DMS 273 (cell line): ENCODE results near the gene ZNRF3.
"Not testable (repeated sequence)": the region's sequence is repeated elsewhere in the genome, so short reads cannot be mapped to it uniquely, and the experiment has no call there.

Experiments
- DNase-seq: peaks from one replicate; lab custom pipeline; 2025; ENCODE audit not compliant: unreplicated experiment; lab: John Stamatoyannopoulos, UW

ZNRF3 gene

DNA sequence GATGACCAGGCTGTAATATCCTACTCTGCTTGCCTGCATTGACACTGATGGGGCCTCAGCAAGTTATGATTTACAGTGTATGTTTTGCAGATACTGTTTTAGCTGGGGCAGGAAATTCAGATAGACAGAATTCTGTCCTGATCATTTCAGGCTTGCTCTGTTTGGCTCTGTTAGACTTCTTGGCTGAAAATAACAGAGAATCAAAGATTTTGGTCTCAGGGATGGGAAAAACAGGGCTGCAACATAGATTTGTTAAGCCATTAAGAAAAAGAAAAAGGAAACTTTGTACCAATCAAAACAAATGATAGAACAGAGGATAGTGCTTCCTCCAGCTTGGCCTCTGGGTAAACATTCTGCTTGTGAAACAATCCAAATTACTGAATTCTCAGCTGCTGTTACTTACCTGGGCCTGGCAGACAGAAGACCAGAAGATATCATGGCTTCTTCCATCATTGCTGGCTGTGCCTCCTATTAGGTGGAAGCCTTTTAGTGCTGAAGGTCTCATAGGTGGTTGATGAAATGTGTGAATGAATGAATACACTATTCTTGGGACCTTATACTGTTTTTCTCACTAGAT lies 22.0 kb downstream of the ZNRF3 start:
- DNase-seq, result no peak

DNA sequence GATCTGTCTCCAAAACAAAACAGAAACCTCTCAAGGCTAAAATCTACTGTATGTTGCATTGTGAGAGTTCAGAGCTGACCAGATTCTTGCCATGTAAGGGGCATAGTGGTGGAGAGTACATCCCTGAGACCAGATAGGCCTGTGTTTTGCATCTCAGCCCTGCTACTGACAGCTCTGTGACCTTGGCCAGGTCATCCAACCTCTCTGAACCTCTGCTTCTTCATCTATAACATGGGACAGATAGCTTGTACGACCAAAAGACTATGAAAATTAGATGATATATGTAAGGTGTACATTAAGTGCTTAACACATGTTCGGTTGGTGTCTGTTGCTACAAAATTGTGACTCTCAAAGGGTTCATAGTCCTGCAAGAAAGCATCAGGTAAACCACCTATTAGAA lies 22.9 kb downstream of the ZNRF3 start:
- no peak for DNase-seq

DNA sequence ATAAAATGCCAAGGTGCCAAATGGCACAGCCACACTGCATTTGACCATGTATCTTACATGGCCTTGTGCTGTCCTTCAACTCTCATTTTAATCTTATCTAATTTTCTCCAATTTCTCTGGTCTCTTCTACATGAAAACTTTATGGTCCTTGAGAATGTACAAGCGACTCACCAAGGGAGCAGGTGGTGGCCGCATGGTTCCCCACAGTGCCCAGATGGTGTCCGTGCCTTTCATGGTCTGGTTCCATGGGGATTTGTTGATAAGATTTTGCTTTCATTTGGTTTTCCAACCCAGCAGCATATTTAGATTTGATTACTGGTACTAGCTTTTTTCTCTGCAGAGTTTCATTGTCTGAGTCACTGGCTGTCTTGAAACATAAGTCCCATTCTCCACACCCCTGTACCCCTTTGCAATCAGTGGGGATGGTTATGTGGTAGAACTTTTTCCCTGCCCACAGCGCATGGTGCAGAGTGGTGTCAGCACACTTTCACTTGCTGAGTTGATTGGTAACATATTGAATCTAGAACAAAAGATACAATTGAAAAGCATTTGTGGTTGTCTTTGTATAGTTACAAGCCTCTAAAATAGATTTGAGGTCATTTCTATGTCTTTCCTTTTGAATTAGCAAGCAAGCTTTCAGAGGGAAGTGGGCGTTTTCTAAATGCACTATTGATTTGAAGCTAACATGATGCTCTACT lies 24.1 kb downstream of the ZNRF3 start:
- DNase-seq, result peak; percentile 87

DNA sequence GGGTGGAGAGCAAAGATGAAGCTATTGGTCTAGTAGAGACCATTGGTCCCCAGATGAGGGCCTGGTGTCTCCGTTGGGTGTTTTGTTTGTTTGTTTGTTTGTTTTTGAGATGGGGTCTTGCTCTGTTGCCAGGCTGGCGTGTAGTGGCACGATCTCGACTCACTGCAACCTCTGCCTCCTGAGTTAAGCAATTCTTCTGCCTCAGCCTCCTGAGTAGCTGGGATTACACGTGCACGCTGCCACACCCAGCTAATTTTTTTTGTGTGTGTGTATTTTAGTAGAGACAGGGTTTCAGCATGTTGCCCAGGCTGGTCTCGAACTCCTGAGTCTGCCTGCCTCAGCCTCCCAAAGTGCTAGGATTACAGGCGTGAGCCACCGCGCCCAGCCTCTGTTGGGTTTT lies 25.4 kb downstream of the ZNRF3 start:
- not testable (repeated sequence) for DNase-seq

DNA sequence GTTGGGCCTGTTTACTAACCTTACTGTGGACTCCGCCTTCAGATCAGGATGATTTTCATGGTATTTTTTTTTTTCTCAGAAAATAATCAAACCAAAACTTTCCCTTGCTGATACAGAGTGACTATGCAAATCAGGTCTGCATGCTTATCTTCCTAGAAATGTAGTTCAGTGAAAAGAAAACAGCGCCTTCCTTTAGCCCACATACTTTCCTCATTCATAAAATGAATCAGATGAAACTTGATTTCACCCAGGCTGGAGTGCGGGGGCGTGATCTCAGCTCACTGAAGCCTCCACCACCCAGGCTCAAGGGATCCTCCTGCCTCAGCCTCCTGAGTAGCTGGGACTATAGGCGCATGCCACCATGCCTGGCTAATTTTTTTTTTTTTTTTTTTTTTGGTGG lies 26.0 kb downstream of the ZNRF3 start:
- DNase-seq, result no peak

DNA sequence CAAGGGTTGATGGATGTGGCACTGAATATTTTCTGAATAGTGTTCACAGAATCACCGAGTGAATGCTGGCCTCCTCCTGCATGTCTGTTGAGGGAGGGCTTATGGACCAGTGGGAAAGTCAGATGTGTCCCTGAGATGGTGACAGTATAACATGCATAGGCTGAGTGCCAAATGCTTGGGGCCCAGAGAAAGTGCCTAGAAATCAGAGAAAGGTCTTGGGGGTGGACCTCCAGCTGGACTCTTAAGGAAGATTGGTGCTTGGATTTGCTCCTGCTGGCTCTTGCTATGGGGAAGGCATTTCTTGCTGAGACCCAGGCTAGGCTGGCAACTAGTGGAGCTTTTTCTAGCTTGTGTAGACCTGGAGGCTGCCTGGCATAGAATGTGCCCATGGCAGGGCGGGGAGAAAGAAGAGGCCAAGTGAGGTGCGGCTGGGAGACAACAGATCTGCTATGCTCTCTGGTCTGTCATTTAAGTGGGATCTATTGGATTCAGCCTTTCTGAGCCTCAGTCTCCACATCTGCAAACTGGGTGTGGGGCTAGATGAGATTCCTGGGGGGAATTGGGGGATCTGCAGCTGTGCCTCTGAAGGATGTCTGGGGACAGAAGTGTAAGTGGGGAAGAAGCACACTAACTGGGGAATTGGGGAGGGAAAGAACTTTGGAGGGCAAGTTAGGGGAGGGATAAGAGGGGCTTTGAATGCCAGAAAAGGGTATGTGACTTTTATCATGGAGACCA lies 27.4 kb downstream of the ZNRF3 start:
- DNase-seq, result peak; percentile 15

DNA sequence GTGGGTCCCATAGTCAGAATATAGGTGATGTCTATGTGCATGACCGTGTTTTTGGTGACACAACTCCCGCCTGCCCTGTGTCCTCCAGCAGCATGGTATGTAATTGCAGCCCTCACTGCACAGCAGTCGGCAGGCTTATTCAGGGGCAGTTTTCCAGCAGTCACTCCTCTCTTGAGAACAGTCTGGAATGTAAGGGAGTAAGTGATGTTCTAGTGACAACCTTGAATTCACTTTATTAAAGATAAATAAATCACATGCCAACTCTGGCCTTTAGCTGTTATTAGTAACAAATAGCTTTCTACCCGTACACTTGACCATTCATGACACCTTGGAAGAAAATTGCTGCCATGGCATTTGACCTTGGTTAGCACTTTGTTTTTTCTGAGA lies 27.9 kb downstream of the ZNRF3 start:
- peak; percentile 16 for DNase-seq

DNA sequence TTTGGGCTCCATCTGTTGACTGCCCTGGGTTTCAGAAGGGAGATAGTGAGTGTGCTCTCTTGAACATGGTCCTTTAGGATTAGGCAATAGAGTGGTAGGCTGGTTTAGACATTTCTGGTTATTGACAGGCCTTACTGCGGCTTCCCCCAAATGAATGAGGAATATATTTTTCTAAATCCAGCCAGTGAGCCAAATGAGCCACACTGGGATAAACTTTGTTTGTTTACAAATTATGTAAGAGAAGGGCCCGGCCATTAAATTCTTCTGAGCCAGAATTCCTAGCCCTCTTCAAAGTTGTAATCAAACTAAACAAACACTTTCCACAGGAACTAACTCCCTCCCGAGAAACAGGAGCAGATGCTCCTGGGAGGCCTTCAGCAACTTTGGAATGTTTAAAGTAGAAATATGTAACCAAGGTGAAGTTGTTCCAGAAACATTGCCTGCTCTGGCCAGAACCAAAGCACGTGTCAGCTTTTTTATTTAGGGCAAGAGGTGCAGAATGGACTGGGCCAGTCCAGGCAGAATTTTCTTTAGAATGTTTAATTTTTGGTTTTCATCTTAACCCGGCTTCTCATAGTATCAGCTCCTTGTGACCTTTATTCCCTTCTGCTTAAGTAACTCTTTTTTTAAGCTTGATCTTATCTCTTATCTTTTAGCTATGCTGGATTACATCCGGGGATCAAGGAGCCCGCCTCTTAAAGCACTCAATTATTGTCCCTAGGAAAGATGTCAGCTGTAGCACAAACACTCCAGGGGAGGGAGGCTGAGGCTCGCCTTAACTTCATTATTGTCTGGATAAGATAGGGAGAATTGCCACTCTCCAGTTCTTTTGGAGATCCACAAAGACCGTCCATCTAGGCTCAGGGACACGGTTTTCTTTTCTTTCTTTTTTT lies 28.7 kb downstream of the ZNRF3 start:
- DNase-seq, result peak; percentile 35

DNA sequence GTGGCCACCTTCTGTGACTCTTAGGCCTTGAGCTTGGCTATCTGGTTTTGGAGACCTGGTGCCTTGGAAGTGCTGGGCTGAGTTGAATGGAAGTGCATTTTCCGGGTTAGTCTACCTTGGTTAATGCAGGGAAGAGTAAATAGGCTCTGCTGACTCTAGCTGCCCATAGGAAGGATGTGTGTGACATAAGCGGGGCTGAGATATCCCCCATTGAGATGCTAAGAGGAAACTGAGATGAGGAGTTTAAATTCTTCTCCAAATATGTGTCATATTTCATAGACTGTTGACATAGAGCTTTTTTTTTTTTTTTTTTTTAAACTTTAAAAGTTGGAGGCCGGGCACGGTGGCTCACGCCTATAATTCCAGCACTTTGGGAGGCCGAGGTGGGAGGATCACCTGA lies 30.8 kb downstream of the ZNRF3 start:
- no peak for DNase-seq

DNA sequence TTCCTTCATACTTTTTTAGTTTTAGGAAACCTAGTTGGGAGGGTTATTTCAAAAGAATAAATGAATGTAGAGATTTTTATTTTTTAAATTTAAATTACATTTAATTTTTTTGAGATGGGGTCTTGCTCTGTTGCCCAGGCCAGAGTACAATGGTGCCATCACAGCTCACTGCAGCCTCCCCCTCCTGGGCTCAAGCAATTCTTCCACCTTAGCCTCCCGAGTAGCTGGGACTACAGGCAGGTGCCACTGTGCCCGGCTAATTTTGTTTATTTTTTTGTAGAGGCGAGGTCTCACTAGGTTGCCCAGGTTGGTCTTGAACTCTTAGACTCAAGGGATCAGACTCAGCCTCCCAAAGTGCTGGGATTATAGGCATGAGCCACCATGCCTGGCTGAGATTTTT lies 32.6 kb downstream of the ZNRF3 start:
- no peak for DNase-seq

DNA sequence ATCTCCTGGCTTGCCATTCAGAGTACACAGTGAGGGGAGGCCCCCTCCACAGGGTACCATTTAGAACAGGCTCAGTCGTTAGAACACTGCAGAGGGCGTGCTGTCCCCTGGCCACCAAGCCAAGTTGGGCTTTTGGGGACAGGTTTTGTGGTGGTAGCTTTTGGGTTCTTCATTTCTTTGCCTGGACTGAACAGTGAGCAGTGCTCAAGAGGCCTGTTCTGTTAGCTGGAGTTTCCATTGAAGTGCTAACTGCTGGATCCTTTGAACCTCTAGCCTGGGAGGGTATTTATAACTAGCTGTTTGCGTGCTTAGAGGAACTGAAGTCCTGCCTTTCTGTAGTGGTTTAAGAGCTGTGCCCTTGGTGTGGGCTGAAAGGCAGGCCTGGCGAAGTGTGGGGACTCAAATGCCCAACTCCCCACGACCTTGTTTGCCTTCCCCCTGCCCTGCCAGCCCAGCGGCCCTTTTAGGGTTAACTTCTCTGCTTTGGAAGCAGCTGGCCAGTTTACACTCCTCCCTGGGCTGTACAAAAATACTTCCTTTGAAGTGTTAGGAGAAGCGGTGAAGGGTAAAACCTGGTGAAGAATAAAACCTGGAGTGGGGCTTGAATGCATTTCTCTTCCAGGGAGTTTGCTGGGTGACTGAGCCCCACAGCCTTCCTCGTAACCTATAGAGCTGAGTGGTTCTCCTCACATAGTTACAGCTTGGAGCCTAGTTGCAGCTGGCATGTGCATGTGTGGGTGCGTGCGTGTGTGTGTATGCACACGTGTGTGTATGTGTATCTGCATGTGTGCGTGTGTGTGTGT lies 34.6 kb downstream of the ZNRF3 start:
- peak; percentile 89 for DNase-seq

DNA sequence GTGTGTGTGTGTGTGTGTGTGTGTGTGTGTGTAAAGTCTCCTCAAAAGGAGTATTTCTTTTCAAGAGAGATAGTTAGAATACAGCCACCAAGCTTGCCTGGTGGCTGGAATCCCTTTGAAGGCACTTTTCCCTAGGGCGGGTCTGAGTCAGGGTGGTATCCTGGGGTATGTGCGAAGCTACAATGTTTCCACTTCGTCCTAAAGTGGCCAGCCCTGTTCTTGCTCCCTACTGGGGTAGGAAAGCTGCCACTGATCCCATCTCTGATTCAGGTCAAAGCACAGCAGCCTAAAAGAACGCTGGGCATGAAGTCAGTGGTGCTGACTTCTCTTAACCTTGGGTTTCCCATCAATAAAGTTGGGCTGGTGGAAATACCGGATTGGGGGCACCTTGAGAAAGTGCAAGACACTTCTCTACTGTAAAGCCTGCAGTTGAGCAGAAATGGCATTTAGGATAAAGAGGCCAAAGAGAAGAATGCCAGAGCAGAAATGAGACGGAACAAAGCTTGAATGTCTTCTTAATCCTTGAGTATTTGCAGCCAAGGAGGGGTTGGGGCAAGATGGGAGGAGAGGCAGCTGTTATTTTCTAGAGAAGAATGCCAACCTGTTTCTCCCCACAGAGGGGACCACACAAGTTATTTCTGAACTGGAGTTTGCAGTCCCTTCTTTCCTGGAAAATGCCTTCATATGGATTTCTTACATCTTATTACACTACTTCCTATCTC lies 35.3 kb downstream of the ZNRF3 start:
- DNase-seq, result peak; percentile 18

DNA sequence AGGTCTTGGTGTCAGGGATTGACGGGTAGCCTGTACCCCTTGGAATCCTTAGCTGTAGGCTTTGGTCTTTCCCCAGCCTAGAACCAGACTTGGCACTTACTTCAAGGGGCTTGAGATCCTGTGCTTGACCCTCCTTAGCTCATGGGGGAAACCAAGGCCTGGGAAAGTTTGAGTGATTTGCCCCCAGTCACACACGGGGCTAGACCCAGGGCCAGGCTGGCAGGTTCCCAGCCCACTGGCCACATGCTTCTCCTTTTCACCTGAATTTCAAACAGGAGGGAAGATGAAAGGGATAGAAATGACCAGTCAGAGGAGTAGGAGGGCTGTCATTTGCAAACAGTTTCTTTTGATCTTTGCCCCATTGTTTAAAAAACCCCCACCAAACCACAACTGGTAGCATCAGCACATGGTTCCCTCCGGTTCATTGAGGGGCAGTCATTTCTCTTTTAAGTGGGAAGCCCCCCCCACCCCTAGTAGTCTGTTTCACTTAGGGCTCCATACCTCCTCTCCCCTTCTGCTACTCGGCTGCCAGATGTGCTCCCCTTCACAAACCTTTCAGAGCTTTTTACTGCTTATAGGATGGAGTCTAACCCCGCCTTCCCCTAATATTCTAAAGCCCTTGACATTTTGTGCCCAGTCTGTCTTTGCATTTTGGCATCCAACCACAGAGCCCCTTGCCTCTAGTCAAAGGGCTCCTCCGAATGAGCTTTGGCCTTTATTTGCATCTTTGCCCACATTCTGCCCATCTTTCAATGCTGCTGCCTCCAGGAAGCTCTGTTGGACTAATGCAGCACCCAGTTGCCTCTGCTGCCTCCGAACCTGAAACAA lies 37.6 kb downstream of the ZNRF3 start:
- DNase-seq, result peak; percentile 40

DNA sequence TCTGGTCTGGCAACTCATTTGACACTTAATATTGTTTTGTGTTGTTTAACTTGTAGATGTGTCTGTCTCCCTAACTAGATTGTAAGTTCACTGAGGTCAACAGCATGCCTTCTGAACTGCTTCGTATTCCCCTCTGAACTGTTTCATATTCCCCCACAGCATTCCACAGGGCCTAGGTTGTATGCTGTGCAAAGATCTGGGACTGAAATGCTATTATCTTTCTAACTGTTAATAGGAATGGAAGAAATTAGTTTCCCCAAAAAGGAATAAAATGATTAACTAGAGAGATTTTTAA lies 38.2 kb downstream of the ZNRF3 start:
- DNase-seq, result no peak

DNA sequence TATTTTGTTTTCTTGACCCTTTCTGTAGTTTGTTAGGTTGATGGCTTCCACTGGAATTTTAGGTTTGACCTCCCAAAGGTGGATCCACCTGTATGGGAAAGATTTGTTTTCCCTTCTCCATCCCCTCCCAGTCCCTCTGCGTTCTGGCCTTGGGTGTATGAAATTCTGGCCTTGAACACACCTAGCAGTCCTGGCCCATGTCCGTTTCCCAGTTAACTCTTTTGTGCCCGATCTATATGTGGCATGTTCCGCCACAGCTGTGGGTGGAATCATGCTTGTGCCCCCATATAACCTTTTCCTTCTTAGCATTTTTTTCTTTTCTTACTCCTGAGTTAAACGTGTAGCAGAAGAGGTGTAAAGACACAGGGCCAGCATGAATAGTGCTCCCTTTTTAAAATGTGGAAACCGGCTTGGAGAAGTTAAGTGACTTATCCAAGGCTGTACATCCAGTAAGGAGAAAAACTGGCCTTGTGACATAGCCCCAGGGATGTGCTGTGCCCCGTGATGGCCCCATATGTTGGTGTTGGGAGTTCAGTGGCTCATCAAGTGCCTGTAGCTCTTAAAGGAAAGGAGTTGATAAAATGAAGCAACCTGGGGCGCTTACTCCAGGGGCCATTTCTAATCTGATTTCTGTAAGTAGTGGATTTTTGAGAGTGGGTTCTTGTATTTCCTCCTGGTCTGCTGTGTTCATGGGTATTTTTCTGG lies 39.3 kb downstream of the ZNRF3 start:
- peak; percentile 12 for DNase-seq

DNA sequence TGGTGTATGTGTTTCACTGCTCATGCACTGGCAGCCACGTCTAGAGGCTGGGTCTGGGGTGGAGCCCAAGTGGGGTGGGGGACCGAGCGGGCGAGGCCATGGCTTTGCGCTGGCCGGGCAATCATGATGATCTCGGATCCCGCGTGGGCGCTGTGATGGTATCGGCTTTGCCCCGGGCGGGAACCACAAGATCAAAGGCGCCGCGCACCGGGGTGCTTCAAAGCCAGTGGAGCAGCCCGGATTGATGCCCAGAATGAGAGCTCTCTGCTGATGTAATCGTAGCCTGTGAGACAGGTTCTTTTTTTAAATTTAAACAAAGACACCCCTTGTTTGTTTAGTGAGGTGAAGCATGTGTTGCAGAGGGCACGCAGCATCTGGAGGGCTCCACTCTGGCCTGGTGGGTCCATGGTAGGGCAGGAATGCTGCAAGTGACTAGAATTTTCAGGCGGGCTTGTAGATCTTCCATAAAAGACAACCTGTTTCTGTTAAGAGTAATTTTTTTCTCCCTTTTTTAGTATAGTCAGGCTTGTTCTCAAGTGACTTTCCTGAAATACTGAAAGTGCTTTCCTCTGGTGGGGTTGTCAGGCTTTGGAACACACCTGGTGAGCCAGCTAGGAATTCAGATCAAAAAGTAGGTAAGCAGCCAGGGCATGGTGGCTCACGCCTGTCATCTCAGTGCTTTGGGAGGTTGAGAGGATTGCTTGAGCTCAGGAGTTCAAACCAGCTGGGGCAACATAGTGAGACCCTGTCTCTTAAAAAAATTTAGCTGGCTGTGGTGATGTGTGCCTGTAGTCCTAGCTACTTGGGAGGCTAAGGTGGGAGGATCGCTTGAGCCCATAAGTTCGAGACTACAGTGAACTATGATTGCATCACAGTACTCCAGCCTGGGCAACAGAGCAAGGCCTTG lies 40.7 kb downstream of the ZNRF3 start:
- peak; percentile 79 for DNase-seq

DNA sequence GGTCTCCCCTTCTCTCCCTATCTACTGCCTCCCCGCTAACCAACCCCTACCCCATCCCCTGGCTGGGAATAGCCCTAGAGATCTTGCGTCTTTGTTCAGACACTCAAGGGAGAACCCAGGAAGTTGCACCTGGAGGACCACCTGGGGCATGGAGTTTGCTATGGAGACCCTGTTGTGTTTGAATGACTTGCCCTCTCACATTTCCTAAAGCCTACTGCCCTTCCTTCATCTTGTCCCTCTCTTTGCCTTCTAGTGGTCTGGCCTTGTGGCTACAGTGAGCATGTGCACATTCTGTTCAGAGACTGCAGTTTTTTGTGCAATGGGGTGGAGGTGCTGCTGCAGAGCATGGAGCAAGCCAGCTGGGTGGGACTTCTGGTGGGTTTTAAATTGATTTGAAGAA lies 42.5 kb downstream of the ZNRF3 start:
- no peak for DNase-seq

DNA sequence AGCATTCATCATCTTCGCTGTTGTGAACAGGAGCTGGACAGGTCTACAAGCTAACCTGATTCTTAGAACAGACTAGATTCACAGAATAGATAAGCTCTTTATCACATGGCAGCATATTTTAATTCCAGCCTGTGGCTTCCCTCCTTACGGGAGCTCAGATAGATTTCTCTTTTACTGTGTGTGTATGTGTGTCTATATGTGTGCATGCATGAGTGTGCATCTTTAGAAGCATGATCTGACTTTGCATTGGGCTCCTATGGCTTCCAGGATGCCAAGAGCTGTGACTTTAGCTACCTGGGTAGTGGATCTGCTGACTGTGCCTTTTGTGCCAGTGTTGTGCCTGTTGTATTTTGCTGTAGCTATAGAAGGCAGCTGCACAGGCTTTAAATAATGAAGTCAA lies 44.3 kb downstream of the ZNRF3 start:
- no peak for DNase-seq
